GM15510 (cell line): ENCODE measurements around the gene LRRC14B.

Source experiments
- POLR2A ChIP-seq: IDR thresholded peaks from 3 replicates; pipeline ENCODE4 v1.6.1; 2011; ENCODE audit warnings: borderline replicate concordance; ENCODE audit not compliant: insufficient read length; ENCODE audit errors: extremely low read depth

The LRRC14B gene

DNA sequence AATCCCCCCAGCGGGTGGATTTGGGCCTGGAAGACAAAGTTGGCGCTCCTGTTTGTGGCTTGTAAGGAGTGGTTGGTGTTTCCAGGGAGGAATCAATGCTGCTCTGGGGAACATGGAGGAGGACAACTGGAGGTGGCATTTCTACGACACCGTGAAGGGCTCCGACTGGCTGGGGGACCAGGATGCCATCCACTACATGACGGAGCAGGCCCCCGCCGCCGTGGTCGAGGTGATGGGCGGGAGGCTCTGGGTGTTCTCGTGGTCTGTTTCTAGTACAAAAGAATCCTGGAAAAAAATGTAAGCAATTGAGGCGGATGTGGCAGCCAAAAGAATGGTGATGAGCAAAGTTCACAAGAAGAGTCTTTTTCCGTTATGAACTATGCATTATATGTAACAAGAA lies 34.0 kb downstream of the LRRC14B start:
- no peak for TF ChIP-seq POLR2A

DNA sequence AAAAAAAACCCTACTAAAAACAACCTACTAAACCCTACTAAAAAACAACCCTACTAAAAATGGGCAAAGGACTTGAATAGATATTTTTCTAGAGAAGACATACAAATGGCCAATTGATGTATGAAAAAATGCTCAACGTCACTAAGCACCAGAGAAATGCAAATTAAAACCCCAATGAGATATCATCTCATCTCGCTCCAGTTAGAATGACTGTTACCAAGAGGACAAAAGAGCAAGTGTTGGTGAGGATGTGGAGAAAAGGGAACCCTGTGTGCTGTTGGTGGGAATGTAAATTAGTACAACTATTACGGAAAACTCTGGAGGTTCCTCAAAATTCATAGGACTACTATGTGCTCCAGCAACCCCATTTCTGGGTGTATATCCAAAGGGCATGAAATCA lies 37.6 kb downstream of the LRRC14B start:
- TF ChIP-seq POLR2A: no peak

DNA sequence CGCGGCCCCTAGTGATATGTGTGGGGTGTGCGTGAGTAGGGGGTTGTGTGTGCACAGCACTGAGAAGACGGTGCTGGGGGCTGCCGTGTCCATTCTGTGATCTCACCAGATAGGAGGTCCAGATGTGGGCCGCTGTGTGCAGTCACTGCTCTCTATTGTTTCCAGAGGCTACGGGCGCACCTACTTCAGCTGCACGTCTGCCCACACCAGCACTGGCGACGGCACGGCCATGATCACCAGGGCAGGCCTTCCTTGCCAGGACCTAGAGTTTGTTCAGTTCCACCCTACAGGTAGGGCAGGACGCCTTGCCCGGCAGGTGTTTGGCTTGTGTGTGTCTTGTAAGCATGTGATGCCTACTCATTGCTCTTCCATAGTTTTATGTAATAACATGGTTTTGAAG lies 39.4 kb downstream of the LRRC14B start:
- TF ChIP-seq POLR2A: no peak

DNA sequence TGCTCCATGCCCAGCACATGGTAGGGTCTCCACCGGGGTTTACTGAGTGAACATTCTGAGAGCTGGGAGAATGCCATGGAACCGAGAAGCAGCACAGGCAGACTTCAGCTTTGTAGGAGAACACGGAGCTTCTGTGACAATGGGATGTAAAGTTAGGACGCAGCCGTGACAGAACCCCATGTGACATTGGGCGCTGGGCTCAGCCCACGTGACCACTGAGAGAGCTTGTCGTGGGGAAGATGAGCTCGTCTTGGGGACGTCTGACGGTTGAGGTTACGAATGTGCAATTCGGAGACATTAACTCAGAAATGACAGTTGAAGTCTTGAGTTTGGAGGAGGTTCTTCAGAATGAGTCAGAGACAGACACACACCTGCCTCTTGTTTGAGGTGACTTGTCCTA lies 40.4 kb downstream of the LRRC14B start:
- TF ChIP-seq POLR2A: no peak

DNA sequence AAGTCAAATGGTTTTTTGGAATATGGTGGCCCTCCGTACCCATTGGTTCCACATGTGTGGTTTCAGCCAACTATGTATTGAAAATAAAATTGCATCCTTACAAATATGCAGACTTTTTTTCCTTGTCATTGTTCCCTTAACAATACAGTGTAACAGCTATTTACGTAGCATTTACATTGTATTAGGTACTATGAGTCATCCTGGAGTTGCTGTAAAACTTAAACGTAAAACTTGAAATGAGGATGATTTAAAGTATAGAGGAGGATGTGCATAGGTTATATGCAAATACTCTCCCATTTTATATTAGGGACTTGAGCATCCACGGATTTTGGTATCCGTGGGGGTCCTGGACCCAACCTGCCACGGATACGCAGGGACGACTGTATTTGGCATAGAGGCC lies 43.2 kb downstream of the LRRC14B start:
- TF ChIP-seq POLR2A: no peak
